Liver (tissue), 9 donors: ENCODE measurements around the gene RAB13. TPM values are rescaled to one million over a fixed set of nuclear protein-coding genes. Genes with fewer than 3 reads are reported as not detected.

ENCODE experiments used
- DNase-seq: peaks from one replicate; pipeline ENCODE4 v3.0.0-alpha.2; 2017; ENCODE audit warnings: low spot score
- H3K27ac ChIP-seq, 2 donors: one replicate each; pipeline ENCODE4 v1.7.0; 2013; ENCODE audit warnings: inconsistent platforms in 2 of 2, low read length in 2 of 2, control low read depth in 1 of 2, low read depth in 1 of 2, mild to moderate bottlenecking in 1 of 2
- H3K27me3 ChIP-seq, 4 donors: one replicate each; pipeline versions ENCODE4 v1.6.1 to v1.7.0; 2013; ENCODE audit warnings: low read length in 3 of 4, inconsistent platforms in 1 of 4, mild to moderate bottlenecking in 1 of 4, moderate library complexity in 1 of 4; ENCODE audit not compliant: control insufficient read depth in 4 of 4, insufficient read depth in 4 of 4
- H3K36me3 ChIP-seq, 4 donors: one replicate each; pipeline versions ENCODE4 v1.6.1 to v1.7.0; 2013; ENCODE audit warnings: low read length in 3 of 4, mild to moderate bottlenecking in 3 of 4, low read depth in 1 of 4, moderate library complexity in 1 of 4; ENCODE audit not compliant: control insufficient read depth in 4 of 4, insufficient read depth in 3 of 4
- H3K4me1 ChIP-seq, 4 donors: one replicate each; pipeline versions ENCODE4 v1.6.1 to v1.7.0; 2013; ENCODE audit warnings: low read length in 3 of 4, mild to moderate bottlenecking in 3 of 4, moderate library complexity in 1 of 4; ENCODE audit not compliant: control insufficient read depth in 4 of 4, insufficient read depth in 4 of 4
- H3K4me3 ChIP-seq, 3 donors: one replicate each; pipeline versions ENCODE4 v1.6.1 to v1.7.0; 2013; ENCODE audit warnings: low read length in 3 of 3, control low read depth in 1 of 3, low read depth in 1 of 3, mild to moderate bottlenecking in 1 of 3
- H3K9ac ChIP-seq, 2 donors: one replicate each; pipeline ENCODE4 v1.7.0; 2013; ENCODE audit warnings: low read length in 2 of 2, mild to moderate bottlenecking in 2 of 2, moderate library complexity in 2 of 2, control low read depth in 1 of 2, low read depth in 1 of 2
- H3K9me3 ChIP-seq, 4 donors: one replicate each; pipeline versions ENCODE4 v1.6.1 to v1.7.0; 2013; ENCODE audit warnings: low read length in 3 of 4; ENCODE audit not compliant: control insufficient read depth in 4 of 4
- EGR1 ChIP-seq, 2 donors: IDR thresholded peaks; 2 replicates each; pipeline ENCODE4 v1.6.1; 2016 to 2018; ENCODE audit warnings: antibody characterized with exemption in 2 of 2, low read depth in 2 of 2
- FOXA1 ChIP-seq: IDR thresholded peaks from 2 replicates; pipeline ENCODE4 v1.6.1; 2016; ENCODE audit warnings: antibody characterized with exemption
- FOXA2 ChIP-seq: IDR thresholded peaks from 2 replicates; pipeline ENCODE4 v1.6.1; 2016; ENCODE audit warnings: antibody characterized with exemption
- GABPA ChIP-seq, 2 donors: IDR thresholded peaks in 1 of 2; conservative IDR thresholded peaks in 1 of 2; 2 replicates each; pipeline ENCODE4 v1.6.1; 2016; ENCODE audit warnings: antibody characterized with exemption in 2 of 2, mild to moderate bottlenecking in 1 of 2, moderate library complexity in 1 of 2
- HNF4A ChIP-seq, 2 donors: conservative IDR thresholded peaks; 2 replicates each; pipeline ENCODE4 v1.6.1; 2016; ENCODE audit warnings: antibody characterized with exemption in 2 of 2, mild to moderate bottlenecking in 2 of 2
- HNF4G ChIP-seq: IDR thresholded peaks from 2 replicates; pipeline ENCODE4 v1.6.1; 2016; ENCODE audit warnings: antibody characterized with exemption
- JUND ChIP-seq, 2 donors: IDR thresholded peaks; 2 replicates each; pipeline ENCODE4 v1.6.1; 2016; ENCODE audit warnings: antibody characterized with exemption in 2 of 2
- MAX ChIP-seq: IDR thresholded peaks from 2 replicates; pipeline ENCODE4 v1.6.1; 2016; ENCODE audit warnings: antibody characterized with exemption
- NR2F2 ChIP-seq: IDR thresholded peaks from 2 replicates; pipeline ENCODE4 v1.6.1; 2016; ENCODE audit warnings: antibody characterized with exemption
- RAD21 ChIP-seq, 2 donors: IDR thresholded peaks; 2 replicates each; pipeline ENCODE4 v1.6.1; 2016; ENCODE audit warnings: antibody characterized with exemption in 2 of 2, mild to moderate bottlenecking in 2 of 2
- REST ChIP-seq: IDR thresholded peaks from 2 replicates; pipeline ENCODE4 v1.6.1; 2016; ENCODE audit warnings: antibody characterized with exemption, mild to moderate bottlenecking
- RXRA ChIP-seq, 2 donors: IDR thresholded peaks; 2 replicates each; pipeline ENCODE4 v1.6.1; 2017 to 2018; ENCODE audit warnings: antibody characterized with exemption in 2 of 2, mild to moderate bottlenecking in 1 of 2
- SP1 ChIP-seq: IDR thresholded peaks from 2 replicates; pipeline ENCODE4 v1.6.1; 2018; ENCODE audit warnings: antibody characterized with exemption, mild to moderate bottlenecking
- TAF1 ChIP-seq: conservative IDR thresholded peaks from 2 replicates; pipeline ENCODE4 v1.6.1; 2016; ENCODE audit warnings: antibody characterized with exemption, mild to moderate bottlenecking
- YY1 ChIP-seq: IDR thresholded peaks from 2 replicates; pipeline ENCODE4 v1.6.1; 2016; ENCODE audit warnings: antibody characterized with exemption, mild to moderate bottlenecking
- WGBS: extraction: QIAGEN DNeasy Blood & Tissue Kit; methylation state at CpG from one replicate; pipeline ENCODE4 v1.1.7; 2013; 5-methylcytosine and 5-hydroxymethylcytosine counted together
- polyA plus RNA-seq, 2 donors: library from polyadenylated mRNA; stranded (reverse) in 1 of 2; unstranded in 1 of 2; fragments of 200-250 nt in 1 of 2; fragments of >200 nt in 1 of 2; fragmentation: Nextera tagmentation in 1 of 2; extraction: Ambion mirVana in 1 of 2; gene quantifications; one replicate each; pipeline versions ENCODE4 v1.2.1 to v1.2.3, GENCODE V29; 2013 to 2015
- total RNA-seq, 2 donors: library from RNA; depleted of rRNA; stranded (reverse); fragments of >200 nt; gene quantifications; one replicate each; pipeline ENCODE4 v1.2.3, GENCODE V29; 2014
- TF ChIP-seq, protein P1 (sequence below): IDR thresholded peaks from 2 replicates; pipeline ENCODE4 v1.6.1; 2016; ENCODE audit warnings: antibody characterized with exemption
- TF ChIP-seq, protein P2 (sequence below): fragments of 150-350 bp; IDR thresholded peaks from 2 replicates; pipeline ENCODE4 v1.5.1; 2017; ENCODE audit warnings: improper control_type of control experiment, low read depth, low read length; ENCODE audit not compliant: missing input control
- TF ChIP-seq, protein P3 (sequence below): IDR thresholded peaks from 2 replicates; pipeline ENCODE4 v1.6.1; 2016; ENCODE audit warnings: antibody characterized with exemption
- donor health status: healthy.
- donor health status: healthy.
- donor health status: healthy.
- donor health status: healthy.
- donor health status: healthy.

The RAB13 gene
- total and polyA plus RNA-seq, 4 donors, result 18.0 to 72.9 (median 32.5) TPM

GRCh38 chr1:153967107-153967999 lies 18.8 kb downstream of the RAB13 start, which contains the start of gene CREB3L4:
CREB3L4 (plus strand) TSS chr1:153967902; CDS start chr1:153968526, 624 bp downstream.
- peak within 1 kb of the TSS; percentile 96 for H3K27ac ChIP-seq
- peak within 1 kb of the TSS; percentile 94 for H3K9ac ChIP-seq
- H3K9me3 ChIP-seq, result no peaks in the 10 kb centered on the region
- DNase-seq, result peak; percentile 83
- no peaks in the 10 kb centered on the region for H3K27me3 ChIP-seq
- TF ChIP-seq, protein P1, sequence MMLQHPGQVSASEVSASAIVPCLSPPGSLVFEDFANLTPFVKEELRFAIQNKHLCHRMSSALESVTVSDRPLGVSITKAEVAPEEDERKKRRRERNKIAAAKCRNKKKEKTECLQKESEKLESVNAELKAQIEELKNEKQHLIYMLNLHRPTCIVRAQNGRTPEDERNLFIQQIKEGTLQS, result no peak
- TF ChIP-seq TAF1 (peak; percentile 86), YY1 (peak; percentile 94), FOXA2 (peak; percentile 3), SP1 (peak; percentile 86), NR2F2 (peak; percentile 77), HNF4A (conservative IDR thresholded peaks at IDR 0.05) (peak in 1 of 2 donors; percentile 30), MAX (peak; percentile 56), REST (peak; percentile 92), HNF4G (no peak), RAD21 (IDR thresholded peaks at IDR 0.05) (peak; percentile 49 to 53), GABPA (IDR thresholded peaks at IDR 0.05 in 1 of 2, conservative IDR thresholded peaks at IDR 0.05 in 1 of 2) (peak in 1 of 2 donors; percentile 80), FOXA1 (no peak), EGR1 (IDR thresholded peaks at IDR 0.05; ENCODE audit: low read depth in 2 of 2) (peak in 1 of 2 donors; percentile 42), JUND (IDR thresholded peaks at IDR 0.05) (peak; percentile 12 to 27), RXRA (IDR thresholded peaks at IDR 0.05) (peak; percentile 67 to 84)
- TF ChIP-seq, protein P2, sequence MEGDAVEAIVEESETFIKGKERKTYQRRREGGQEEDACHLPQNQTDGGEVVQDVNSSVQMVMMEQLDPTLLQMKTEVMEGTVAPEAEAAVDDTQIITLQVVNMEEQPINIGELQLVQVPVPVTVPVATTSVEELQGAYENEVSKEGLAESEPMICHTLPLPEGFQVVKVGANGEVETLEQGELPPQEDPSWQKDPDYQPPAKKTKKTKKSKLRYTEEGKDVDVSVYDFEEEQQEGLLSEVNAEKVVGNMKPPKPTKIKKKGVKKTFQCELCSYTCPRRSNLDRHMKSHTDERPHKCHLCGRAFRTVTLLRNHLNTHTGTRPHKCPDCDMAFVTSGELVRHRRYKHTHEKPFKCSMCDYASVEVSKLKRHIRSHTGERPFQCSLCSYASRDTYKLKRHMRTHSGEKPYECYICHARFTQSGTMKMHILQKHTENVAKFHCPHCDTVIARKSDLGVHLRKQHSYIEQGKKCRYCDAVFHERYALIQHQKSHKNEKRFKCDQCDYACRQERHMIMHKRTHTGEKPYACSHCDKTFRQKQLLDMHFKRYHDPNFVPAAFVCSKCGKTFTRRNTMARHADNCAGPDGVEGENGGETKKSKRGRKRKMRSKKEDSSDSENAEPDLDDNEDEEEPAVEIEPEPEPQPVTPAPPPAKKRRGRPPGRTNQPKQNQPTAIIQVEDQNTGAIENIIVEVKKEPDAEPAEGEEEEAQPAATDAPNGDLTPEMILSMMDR, result peak; percentile 28
- TF ChIP-seq, protein P3, sequence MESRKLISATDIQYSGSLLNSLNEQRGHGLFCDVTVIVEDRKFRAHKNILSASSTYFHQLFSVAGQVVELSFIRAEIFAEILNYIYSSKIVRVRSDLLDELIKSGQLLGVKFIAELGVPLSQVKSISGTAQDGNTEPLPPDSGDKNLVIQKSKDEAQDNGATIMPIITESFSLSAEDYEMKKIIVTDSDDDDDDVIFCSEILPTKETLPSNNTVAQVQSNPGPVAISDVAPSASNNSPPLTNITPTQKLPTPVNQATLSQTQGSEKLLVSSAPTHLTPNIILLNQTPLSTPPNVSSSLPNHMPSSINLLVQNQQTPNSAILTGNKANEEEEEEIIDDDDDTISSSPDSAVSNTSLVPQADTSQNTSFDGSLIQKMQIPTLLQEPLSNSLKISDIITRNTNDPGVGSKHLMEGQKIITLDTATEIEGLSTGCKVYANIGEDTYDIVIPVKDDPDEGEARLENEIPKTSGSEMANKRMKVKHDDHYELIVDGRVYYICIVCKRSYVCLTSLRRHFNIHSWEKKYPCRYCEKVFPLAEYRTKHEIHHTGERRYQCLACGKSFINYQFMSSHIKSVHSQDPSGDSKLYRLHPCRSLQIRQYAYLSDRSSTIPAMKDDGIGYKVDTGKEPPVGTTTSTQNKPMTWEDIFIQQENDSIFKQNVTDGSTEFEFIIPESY, result peak; percentile 66
- WGBS, result under 1% methylated on average over 60 of the region's 60 CpGs
- H3K4me3 ChIP-seq, result peak within 1 kb of the TSS; percentile 61 to 98 (median 83)
- H3K4me1 ChIP-seq, result peaks cover 6 to 42% (median 25%) of the 10 kb centered on the region in 4 donors
- no peaks in the 10 kb centered on the region for H3K36me3 ChIP-seq
